Stomach smooth muscle (tissue), 2 donors: Measurements from ENCODE around the gene RPP25.
"Not testable (repeated sequence)": the region's sequence is repeated elsewhere in the genome, so short reads cannot be mapped to it uniquely, and the experiment has no call there.

ENCODE experiments used
- H3K27ac ChIP-seq: one replicate; pipeline ENCODE4 v1.7.0; 2013; ENCODE audit warnings: mild to moderate bottlenecking, low read length, inconsistent platforms
- H3K27me3 ChIP-seq, 2 donors: one replicate each; pipeline ENCODE4 v1.7.0; 2013; ENCODE audit warnings: low read length in 2 of 2; ENCODE audit not compliant: insufficient read depth in 2 of 2, control insufficient read depth in 1 of 2
- H3K36me3 ChIP-seq, 2 donors: one replicate each; pipeline ENCODE4 v1.7.0; 2013; ENCODE audit warnings: low read length in 2 of 2; ENCODE audit not compliant: control insufficient read depth in 2 of 2, insufficient read depth in 2 of 2
- H3K4me1 ChIP-seq: one replicate; pipeline ENCODE4 v1.7.0; 2013; ENCODE audit warnings: low read length; ENCODE audit not compliant: control insufficient read depth, insufficient read depth
- H3K4me3 ChIP-seq, 2 donors: one replicate each; pipeline ENCODE4 v1.7.0; 2013; ENCODE audit warnings: low read length in 2 of 2
- H3K9ac ChIP-seq, 2 donors: one replicate each; pipeline ENCODE4 v1.7.0; 2013; ENCODE audit warnings: low read length in 2 of 2, mild to moderate bottlenecking in 1 of 2
- H3K9me3 ChIP-seq, 2 donors: one replicate each; pipeline ENCODE4 v1.7.0; 2013; ENCODE audit warnings: low read length in 2 of 2; ENCODE audit not compliant: control insufficient read depth in 2 of 2
- donor health status: healthy.
- donor health status: Pancreatic carcinoma.

Gene RPP25

DNA sequence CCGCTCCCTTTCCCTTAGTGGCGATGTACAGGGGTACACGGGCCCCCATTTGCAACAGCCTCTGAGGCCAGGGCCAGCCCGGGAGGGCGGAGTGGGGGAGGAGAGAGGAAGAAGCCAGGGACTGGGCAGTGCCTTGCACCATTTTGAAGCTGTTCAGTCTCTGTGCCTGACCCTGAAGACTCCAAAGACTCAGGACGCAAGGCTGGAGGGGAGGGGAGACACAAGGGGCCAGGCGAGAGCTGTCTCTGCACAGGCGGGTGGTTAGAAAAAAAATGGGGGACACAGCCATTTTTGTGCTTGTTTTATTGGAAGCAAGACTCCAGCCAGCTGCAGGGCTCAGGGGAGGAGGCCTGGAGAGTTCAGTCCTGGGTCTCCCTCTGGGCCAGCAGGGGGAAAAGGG lies 1.6 kb downstream of the RPP25 start:
- Histone ChIP-seq H3K9me3 (no peaks in the 10 kb centered on the region), H3K36me3 (no peaks in the 10 kb centered on the region), H3K4me3 (peak overlapping the region in 1 of 2 donors; percentile 73), H3K9ac (no peak overlapping the region), H3K27ac (no peak overlapping the region), H3K27me3 (peaks cover 22 to 30% of the 10 kb centered on the region in 2 donors), H3K4me1 (peaks cover 38% of the 10 kb centered on the region)

DNA sequence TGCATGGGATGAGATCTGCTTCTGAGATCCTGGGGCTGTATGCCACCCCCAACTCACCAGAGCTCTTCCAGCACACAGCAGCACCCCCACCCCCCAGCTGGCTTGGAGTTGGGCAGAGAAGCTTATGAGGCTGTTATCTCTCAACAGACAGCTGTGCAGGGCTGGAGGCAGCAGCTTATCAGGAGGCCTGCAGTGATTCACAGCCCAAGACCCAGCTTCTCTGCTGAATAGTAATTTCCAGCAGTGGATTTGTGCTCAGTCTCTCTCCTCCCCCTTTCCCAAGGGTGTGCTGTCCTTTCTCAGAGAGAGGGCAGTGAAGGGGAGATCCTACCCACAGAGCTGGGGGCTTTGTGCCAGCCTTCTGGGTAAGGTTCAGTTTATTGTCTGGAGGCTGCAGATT lies 2.1 kb downstream of the RPP25 start:
- Histone ChIP-seq H3K27ac (no peak overlapping the region), H3K4me3 (no peak overlapping the region), H3K36me3 (no peaks in the 10 kb centered on the region), H3K9ac (no peak overlapping the region), H3K9me3 (no peaks in the 10 kb centered on the region), H3K27me3 (peaks cover 22 to 25% of the 10 kb centered on the region in 2 donors), H3K4me1 (peaks cover 38% of the 10 kb centered on the region)

DNA sequence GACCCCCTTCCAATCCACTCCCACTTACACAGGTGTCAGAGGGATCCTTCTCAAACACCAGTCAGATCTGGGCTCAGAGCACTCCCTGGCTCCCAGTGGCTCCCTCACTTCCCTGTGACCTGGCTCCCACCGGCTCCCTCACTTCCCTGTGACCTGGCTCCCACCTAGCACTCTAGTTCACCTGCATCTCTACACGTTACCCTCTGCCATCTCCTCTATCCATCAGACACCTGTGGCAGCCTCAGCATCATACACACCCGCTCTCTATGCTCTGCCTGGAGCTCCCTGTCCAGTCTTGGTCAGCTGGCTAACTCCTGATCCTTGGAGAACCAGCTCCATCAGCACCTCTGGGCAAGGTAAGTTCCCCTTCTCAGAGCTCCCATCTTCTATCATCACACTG lies 5.6 kb downstream of the RPP25 start:
- Histone ChIP-seq H3K4me1 (peaks cover 6% of the 10 kb centered on the region), H3K9me3 (no peaks in the 10 kb centered on the region)

GRCh38 chr15:74950078-74950908 lies 6.3 kb downstream of the RPP25 start:
- H3K4me3 ChIP-seq, result no peak overlapping the region
- no peaks in the 10 kb centered on the region for H3K4me1 ChIP-seq
- no peaks in the 10 kb centered on the region for H3K9me3 ChIP-seq
- no peak overlapping the region for H3K9ac ChIP-seq
- no peaks in the 10 kb centered on the region for H3K36me3 ChIP-seq
- H3K27me3 ChIP-seq, result no peaks in the 10 kb centered on the region
- H3K27ac ChIP-seq, result no peak overlapping the region

More for the DNA sequence above, 5.6 kb downstream of the RPP25 start:
- Histone ChIP-seq H3K4me3 (no peak overlapping the region), H3K9ac (no peak overlapping the region), H3K36me3 (no peaks in the 10 kb centered on the region), H3K27ac (no peak overlapping the region), H3K27me3 (peaks cover 0 to 3% of the 10 kb centered on the region in 2 donors)

GRCh38 chr15:74937590-74938371 lies 18.8 kb downstream of the RPP25 start, which contains the start of gene COX5A:
Gene COX5A (minus strand): TSS chr15:74938073. CDS start chr15:74938014, 59 bp downstream.
- Histone ChIP-seq H3K4me1 (peaks cover 7% of the 10 kb centered on the region), H3K27me3 (no peaks in the 10 kb centered on the region), H3K9ac (peak within 1 kb of the TSS; percentile 87 to 93), H3K36me3 (no peaks in the 10 kb centered on the region), H3K27ac (peak within 1 kb of the TSS; percentile 86), H3K9me3 (no peaks in the 10 kb centered on the region), H3K4me3 (peak within 1 kb of the TSS; percentile 91 to 95)

DNA sequence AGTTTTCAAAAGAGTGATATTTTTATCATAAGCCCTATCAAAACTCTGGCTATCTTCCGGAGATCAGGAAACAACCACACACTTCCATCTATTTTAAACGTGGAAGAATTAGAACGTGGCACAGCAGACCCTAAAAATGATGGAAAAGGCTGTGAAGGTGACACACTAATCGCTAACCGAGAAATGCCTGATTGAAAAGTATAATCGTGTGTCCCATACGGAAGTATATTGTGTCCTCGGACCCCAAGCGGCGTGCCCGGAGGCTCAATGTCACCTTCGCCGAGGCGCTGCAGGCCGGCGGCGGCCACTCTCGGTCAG lies 19.3 kb downstream of the RPP25 start:
- peaks cover 7% of the 10 kb centered on the region for H3K4me1 ChIP-seq
- H3K4me3 ChIP-seq, result peak overlapping the region; percentile 91 to 95
- no peaks in the 10 kb centered on the region for H3K36me3 ChIP-seq
- H3K9ac ChIP-seq, result peak overlapping the region; percentile 87 to 93
- no peaks in the 10 kb centered on the region for H3K27me3 ChIP-seq
- peak overlapping the region; percentile 86 for H3K27ac ChIP-seq
- no peaks in the 10 kb centered on the region for H3K9me3 ChIP-seq

- H3K36me3 ChIP-seq, H3K27me3 ChIP-seq, H3K4me3 ChIP-seq, H3K27ac ChIP-seq, H3K9me3 ChIP-seq, H3K4me1 ChIP-seq, H3K9ac ChIP-seq: not testable (repeated sequence)
Observed at GRCh38 chr15:74935193-74935592, 21.4 kb downstream of the RPP25 start.

GRCh38 chr15:74933573-74933972 lies 23.0 kb downstream of the RPP25 start:
- Histone ChIP-seq H3K27me3 (no peaks in the 10 kb centered on the region), H3K4me3 (no peak overlapping the region), H3K9ac (no peak overlapping the region), H3K9me3 (no peaks in the 10 kb centered on the region), H3K27ac (no peak overlapping the region), H3K4me1 (peaks cover 7% of the 10 kb centered on the region), H3K36me3 (peaks cover 8 to 9% of the 10 kb centered on the region in 2 donors)

GRCh38 chr15:74928771-74929198 lies 27.8 kb downstream of the RPP25 start:
- Histone ChIP-seq H3K4me1 (no peaks in the 10 kb centered on the region), H3K9me3 (no peaks in the 10 kb centered on the region), H3K27ac (no peak overlapping the region), H3K4me3 (no peak overlapping the region), H3K9ac (no peak overlapping the region), H3K36me3 (peaks cover 13 to 17% of the 10 kb centered on the region in 2 donors), H3K27me3 (no peaks in the 10 kb centered on the region)

DNA sequence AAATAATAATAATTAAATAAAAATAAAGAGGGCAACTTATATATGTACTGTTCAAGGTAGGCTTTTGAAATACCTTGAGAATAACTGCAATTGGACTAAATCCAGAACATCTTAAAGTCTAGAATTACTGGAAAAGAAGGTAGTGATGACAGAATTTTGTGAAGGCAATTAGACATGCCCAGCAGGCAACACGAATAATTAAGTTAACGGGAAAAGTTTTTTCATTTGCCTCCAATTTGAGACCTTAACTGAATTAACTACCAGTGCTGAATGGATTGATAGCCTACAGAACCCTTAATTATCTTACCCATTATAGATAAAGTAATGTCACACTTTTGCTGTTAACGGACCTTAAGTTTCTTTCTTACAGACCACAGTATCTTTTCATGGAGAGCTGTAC lies 32.0 kb downstream of the RPP25 start:
- H3K36me3 ChIP-seq, result peaks cover 24 to 35% of the 10 kb centered on the region in 2 donors
- H3K4me3 ChIP-seq, result no peak overlapping the region
- no peaks in the 10 kb centered on the region for H3K9me3 ChIP-seq
- no peak overlapping the region for H3K9ac ChIP-seq
- no peaks in the 10 kb centered on the region for H3K4me1 ChIP-seq
- no peaks in the 10 kb centered on the region for H3K27me3 ChIP-seq
- H3K27ac ChIP-seq, result no peak overlapping the region
